ENCODE results near the gene HOXC10.

DNA sequence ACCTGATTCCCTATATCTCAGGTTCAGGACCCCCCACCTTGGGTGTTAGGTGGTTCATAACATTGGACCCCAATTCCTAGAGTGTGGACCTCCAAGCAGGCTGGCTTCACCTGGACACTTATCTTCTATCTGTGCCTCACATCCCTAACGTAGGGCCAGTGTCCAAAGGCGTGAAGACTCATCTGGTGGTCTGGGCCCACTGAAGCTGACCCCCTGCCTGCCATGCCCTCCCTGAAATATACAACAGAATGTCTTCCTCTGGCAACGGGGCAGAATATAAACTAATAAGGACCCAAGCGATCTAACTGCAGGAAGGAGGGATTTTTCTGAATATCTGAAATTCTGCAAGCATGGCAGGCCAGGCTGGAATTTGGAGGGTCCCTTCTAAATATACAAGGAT lies 40.7 kb upstream of the HOXC10 start:
- TF ChIP-seq POLR2A (IDR thresholded peaks at IDR 0.05) = no peak
- TF ChIP-seq, protein P1, sequence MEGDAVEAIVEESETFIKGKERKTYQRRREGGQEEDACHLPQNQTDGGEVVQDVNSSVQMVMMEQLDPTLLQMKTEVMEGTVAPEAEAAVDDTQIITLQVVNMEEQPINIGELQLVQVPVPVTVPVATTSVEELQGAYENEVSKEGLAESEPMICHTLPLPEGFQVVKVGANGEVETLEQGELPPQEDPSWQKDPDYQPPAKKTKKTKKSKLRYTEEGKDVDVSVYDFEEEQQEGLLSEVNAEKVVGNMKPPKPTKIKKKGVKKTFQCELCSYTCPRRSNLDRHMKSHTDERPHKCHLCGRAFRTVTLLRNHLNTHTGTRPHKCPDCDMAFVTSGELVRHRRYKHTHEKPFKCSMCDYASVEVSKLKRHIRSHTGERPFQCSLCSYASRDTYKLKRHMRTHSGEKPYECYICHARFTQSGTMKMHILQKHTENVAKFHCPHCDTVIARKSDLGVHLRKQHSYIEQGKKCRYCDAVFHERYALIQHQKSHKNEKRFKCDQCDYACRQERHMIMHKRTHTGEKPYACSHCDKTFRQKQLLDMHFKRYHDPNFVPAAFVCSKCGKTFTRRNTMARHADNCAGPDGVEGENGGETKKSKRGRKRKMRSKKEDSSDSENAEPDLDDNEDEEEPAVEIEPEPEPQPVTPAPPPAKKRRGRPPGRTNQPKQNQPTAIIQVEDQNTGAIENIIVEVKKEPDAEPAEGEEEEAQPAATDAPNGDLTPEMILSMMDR (IDR thresholded peaks at IDR 0.05) = no peak

Data from adrenal gland (tissue), 5 donors.